H1 (cell line): ENCODE results near the gene MIR17HG. TPM values are rescaled to one million over a fixed set of nuclear protein-coding genes. Genes with fewer than 3 reads are reported as not detected.

Source experiments
- BRCA1 ChIP-seq: IDR thresholded peaks from 2 replicates; pipeline ENCODE4 v1.6.1; 2012; ENCODE audit warnings: low read depth, low read length, improper control_type of control experiment
- NANOG ChIP-seq: IDR thresholded peaks from 2 replicates; pipeline ENCODE4 v1.6.1; 2011; ENCODE audit warnings: low read length, low read depth, mild to moderate bottlenecking, inconsistent platforms; ENCODE audit not compliant: insufficient read depth, poor library complexity, severe bottlenecking
- POLR2A ChIP-seq, 2 experiments: IDR thresholded peaks; 1 replicate in 1 of 2; 2 replicates in 1 of 2; pipeline ENCODE4 v1.6.1; 2011; ENCODE audit warnings: low read depth in 2 of 2, low read length in 2 of 2, mild to moderate bottlenecking in 2 of 2; ENCODE audit errors: control extremely low read depth in 1 of 2
- POU5F1 ChIP-seq: IDR thresholded peaks from 2 replicates; pipeline ENCODE4 v1.6.1; 2011; ENCODE audit warnings: low read depth, mild to moderate bottlenecking, low read length, moderate library complexity
- SIX5 ChIP-seq: IDR thresholded peaks from 2 replicates; pipeline ENCODE4 v1.6.1; 2011; ENCODE audit warnings: mild to moderate bottlenecking, low read depth, low read length
- SP2 ChIP-seq: IDR thresholded peaks from 2 replicates; pipeline ENCODE4 v1.6.1; 2012; ENCODE audit warnings: mild to moderate bottlenecking, low read length, inconsistent platforms
- SP4 ChIP-seq: IDR thresholded peaks from 2 replicates; pipeline ENCODE4 v1.6.1; 2012; ENCODE audit warnings: low read length, inconsistent platforms
- polyA plus RNA-seq, 7 experiments: library from polyadenylated mRNA; depleted of rRNA in 3 of 7; stranded (reverse) in 5 of 7; unstranded in 2 of 7; fragments of >200 nt in 5 of 7; fragments of 200-250 nt in 2 of 7; gene quantifications; 1 replicate in 5 of 7; 2 replicates in 1 of 7; 4 replicates in 1 of 7; pipeline versions ENCODE4 v1.2.1 to v1.2.3, GENCODE V29; 2011 to 2013; ENCODE audit warnings: missing spikeins in 2 of 7, mixed read lengths in 2 of 7
- total RNA-seq: library from RNA; stranded (reverse); fragmentation: NEBNext Ultra II Directional; extraction: Animal tissue kit (Norgen Biotek cat#: 25700); gene quantifications from 2 replicates; pipeline ENCODE4 v1.2.1, GENCODE V29; 2021

Gene MIR17HG
- total and polyA plus RNA-seq, 2 of the 8 experiments (the other 6 are each of a cell fraction or from before 2014, with no cell fraction given): 11.5 to 36.9 TPM

DNA sequence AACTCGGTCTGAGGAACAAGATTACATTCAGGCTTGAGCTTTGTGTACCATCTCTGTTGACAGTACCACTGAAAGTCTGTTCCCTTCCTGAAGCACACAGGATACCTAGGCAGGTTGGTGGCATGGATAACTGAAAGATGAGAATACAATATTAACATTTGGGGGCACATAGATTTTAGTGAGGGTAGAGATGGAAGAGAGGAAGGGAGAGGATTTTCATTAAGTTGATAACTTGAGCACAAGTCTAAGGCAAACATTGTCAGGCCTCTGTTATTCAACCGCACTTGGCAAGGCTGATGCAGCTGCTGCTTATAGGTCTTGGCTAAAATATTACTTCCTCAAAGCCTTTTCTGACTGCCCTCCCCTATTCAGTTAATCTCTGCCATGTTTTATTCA, 10.9 kb downstream of the MIR17HG start (continued):
- TF ChIP-seq SIX5 (no peak), POU5F1 (no peak), BRCA1 (no peak), SP4 (no peak), SP2 (no peak), NANOG (no peak), POLR2A (IDR thresholded peaks at IDR 0.05; ENCODE audit: control extremely low read depth in 1 of 2, low read depth in 2 of 2, low read length in 2 of 2) (peak in 1 of 2 experiments; percentile 90; a peak in 1 of 3 replicates)
